Neural cell (in vitro differentiated cells): ENCODE data around the gene CDH4.

Experiments used
- EZH2 ChIP-seq: fragments of 200-600, 300-800 bp; shearing (Covaris generic), sonication (generic); IDR thresholded peaks from 2 replicates; pipeline ENCODE4 v1.6.1; 2014; ENCODE audit warnings: antibody characterized with exemption, low read length, borderline replicate concordance, mild to moderate bottlenecking; ENCODE audit not compliant: insufficient read depth, poor library complexity, severe bottlenecking
- TAF1 ChIP-seq: IDR thresholded peaks from 2 replicates; pipeline ENCODE4 v1.6.1; 2012; ENCODE audit warnings: low read depth

GRCh38 chr20:61487346-61487996 lies 235.4 kb downstream of the CDH4 start:
- TF ChIP-seq EZH2, result no peak
- no peak for TF ChIP-seq TAF1
